NCI-H1694 treated with DMSO at 0.1 percent for 48 hours (cell line): ENCODE measurements around the gene BMI1.

Experiments
- DNase-seq: peaks from one replicate; lab custom pipeline; 2025; lab: John Stamatoyannopoulos, UW

Gene BMI1

GRCh38 chr10:22367471-22367870 is 46.6 kb downstream of the BMI1 start:
- DNase-seq = no peak

GRCh38 chr10:22368402-22368801 is 47.5 kb downstream of the BMI1 start:
- DNase-seq = no peak

GRCh38 chr10:22368981-22369380 is 48.1 kb downstream of the BMI1 start:
- DNase-seq = no peak

GRCh38 chr10:22369434-22370072 is 48.7 kb downstream of the BMI1 start:
- DNase-seq = no peak

DNA sequence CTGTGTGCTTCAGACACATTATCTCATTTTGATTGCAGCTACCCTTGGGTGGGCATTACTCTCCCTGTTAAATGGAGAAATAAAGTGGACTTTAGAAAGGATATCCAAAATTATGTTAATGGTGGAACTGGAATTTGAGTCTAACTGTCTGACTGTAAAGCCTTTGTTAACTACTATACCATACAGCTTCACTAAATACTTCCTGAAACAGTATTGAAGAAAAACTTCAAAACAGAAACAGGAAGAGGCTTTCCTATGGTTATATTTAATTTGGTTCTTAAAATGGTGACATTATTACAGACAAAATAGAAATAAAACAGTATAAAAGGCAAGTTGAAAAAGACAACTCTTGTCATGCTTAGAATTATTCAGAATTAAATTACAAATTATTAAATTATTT is 49.4 kb downstream of the BMI1 start:
- DNase-seq = no peak

DNA sequence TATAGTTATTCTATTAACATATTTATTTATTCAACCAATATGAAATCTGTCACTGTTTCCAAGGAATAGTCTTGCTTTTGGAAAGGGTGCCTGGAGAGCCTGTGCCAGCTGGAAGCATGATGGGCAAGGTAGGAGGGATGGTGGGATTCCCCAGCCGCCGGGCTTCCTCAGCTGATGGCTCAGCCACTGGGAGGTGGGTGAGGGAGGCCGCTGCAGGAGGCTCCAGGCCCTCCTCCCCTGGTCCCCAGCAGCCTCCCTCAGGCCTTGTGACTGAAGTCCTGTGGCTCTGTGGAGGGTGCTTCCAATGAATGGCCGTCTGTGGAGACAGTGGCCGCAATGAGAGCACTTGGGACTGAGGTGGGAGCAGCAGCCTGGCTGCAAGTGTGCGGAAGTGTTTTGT is 51.4 kb downstream of the BMI1 start:
- no peak for DNase-seq

DNA sequence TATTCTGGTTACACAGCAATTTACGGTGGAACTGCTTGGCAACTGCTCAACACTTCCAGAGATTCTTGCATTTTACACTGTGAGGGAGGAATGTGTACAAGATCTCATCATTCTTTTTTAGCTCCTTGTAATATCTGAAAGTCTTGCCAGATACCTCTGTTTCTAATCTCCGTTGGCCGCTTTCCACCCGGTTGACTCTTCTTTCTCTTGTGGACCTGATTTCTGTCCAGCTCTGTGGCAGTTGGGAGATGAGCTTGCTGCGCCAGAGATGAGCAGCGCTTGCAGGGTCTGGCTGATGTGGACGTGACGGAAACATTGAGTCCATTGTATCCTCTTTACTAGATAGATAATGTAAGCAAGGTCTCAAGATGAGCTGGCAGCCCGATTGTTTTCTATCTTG is 52.0 kb downstream of the BMI1 start:
- DNase-seq = no peak

GRCh38 chr10:22374489-22375126 is 53.7 kb downstream of the BMI1 start:
- no peak for DNase-seq

DNA sequence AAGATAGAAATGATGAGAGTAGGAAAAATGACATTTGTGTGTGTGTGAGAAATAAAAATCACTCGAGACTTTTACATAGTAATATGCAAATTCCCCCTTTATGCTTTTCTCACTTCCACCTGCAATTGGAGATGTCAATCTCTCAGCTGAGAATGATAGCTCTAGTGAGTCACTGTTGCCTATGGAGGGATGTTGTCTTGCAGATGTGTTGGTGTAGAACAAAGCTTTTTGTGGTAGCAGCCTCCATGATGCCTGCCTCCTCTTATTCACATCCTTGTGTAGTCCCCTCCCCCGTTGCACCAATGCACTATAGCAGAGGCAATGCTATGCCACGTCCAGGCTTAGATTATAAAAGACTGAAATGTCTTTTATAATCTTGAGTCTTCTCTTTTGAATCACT is 58.2 kb downstream of the BMI1 start:
- no peak for DNase-seq
